H9 (cell line): ENCODE measurements around the gene MYRIP. TPM values are rescaled to one million over a fixed set of nuclear protein-coding genes. Genes with fewer than 3 reads are reported as not detected.

ENCODE experiments used
- DNase-seq: peaks from one replicate; pipeline ENCODE4 v3.0.0-alpha.2; 2017
- H2AFZ ChIP-seq: one replicate; pipeline ENCODE4 v1.6.1; 2013; ENCODE audit warnings: mild to moderate bottlenecking, low read length, control low read depth, moderate library complexity
- H2AK5ac ChIP-seq: 2 replicates; pipeline ENCODE4 v1.6.1; 2013; ENCODE audit warnings: low read length, control low read depth, mixed read lengths; ENCODE audit not compliant: insufficient read length
- H2BK120ac ChIP-seq: one replicate; pipeline ENCODE4 v1.6.1; 2013; ENCODE audit warnings: low read depth, mild to moderate bottlenecking, low read length, control low read depth, inconsistent platforms; ENCODE audit not compliant: poor library complexity, severe bottlenecking
- H2BK12ac ChIP-seq: 2 replicates; pipeline ENCODE4 v1.6.1; 2013; ENCODE audit warnings: low read length, control low read depth, mixed read lengths, low read depth; ENCODE audit not compliant: insufficient read length
- H2BK15ac ChIP-seq: 2 replicates; pipeline ENCODE4 v1.6.1; 2013; ENCODE audit warnings: low read depth, low read length, control low read depth
- H2BK20ac ChIP-seq: one replicate; pipeline ENCODE4 v1.6.1; 2013; ENCODE audit warnings: low read depth, mild to moderate bottlenecking, low read length, control low read depth, inconsistent platforms; ENCODE audit not compliant: poor library complexity, severe bottlenecking
- H2BK5ac ChIP-seq: 2 replicates; pipeline ENCODE4 v1.6.1; 2013; ENCODE audit warnings: low read length, control low read depth, mixed read lengths; ENCODE audit not compliant: insufficient read length
- H3K14ac ChIP-seq: 2 replicates; pipeline ENCODE4 v1.6.1; 2013; ENCODE audit warnings: low read length, control low read depth; ENCODE audit not compliant: insufficient read depth
- H3K18ac ChIP-seq: 2 replicates; pipeline ENCODE4 v1.6.1; 2013; ENCODE audit warnings: low read depth, mild to moderate bottlenecking, mixed read lengths, low read length, control low read depth; ENCODE audit not compliant: insufficient read length
- H3K23ac ChIP-seq: 2 replicates; pipeline ENCODE4 v1.6.1; 2013; ENCODE audit warnings: low read length, control low read depth, mixed read lengths, low read depth; ENCODE audit not compliant: insufficient read length
- H3K23me2 ChIP-seq: 2 replicates; pipeline ENCODE4 v1.6.1; 2013; ENCODE audit warnings: low read depth, mild to moderate bottlenecking, mixed read lengths, low read length, control low read depth; ENCODE audit not compliant: insufficient read length, poor library complexity, severe bottlenecking
- H3K27ac ChIP-seq: 2 replicates; pipeline ENCODE4 v1.5.1; 2013; ENCODE audit warnings: low read length, control low read depth, mixed read lengths, low read depth; ENCODE audit not compliant: insufficient read length
- H3K27me3 ChIP-seq: 2 replicates; pipeline ENCODE4 v1.6.1; 2013; ENCODE audit warnings: low read length, control low read depth, inconsistent platforms; ENCODE audit not compliant: insufficient read depth
- H3K4ac ChIP-seq: 2 replicates; pipeline ENCODE4 v1.6.1; 2013; ENCODE audit warnings: low read depth, mild to moderate bottlenecking, control low read depth, inconsistent platforms, low read length, moderate library complexity
- H3K4me1 ChIP-seq: 2 replicates; pipeline ENCODE4 v1.6.1; 2013; ENCODE audit warnings: low read length, control low read depth, inconsistent platforms; ENCODE audit not compliant: insufficient read depth
- H3K4me2 ChIP-seq: 2 replicates; pipeline ENCODE4 v1.6.1; 2013; ENCODE audit warnings: low read length, control low read depth, mixed read lengths; ENCODE audit not compliant: insufficient read length, insufficient read depth
- H3K56ac ChIP-seq: 2 replicates; pipeline ENCODE4 v1.6.1; 2013; ENCODE audit warnings: low read depth, mild to moderate bottlenecking, mixed read lengths, low read length, control low read depth; ENCODE audit not compliant: insufficient read length
- H3K79me1 ChIP-seq: 2 replicates; pipeline ENCODE4 v1.6.1; 2013; ENCODE audit warnings: low read depth, mild to moderate bottlenecking, moderate library complexity, low read length, control low read depth, inconsistent platforms; ENCODE audit not compliant: insufficient read depth, poor library complexity, severe bottlenecking
- H3K79me2 ChIP-seq: 2 replicates; pipeline ENCODE4 v1.6.1; 2013; ENCODE audit warnings: low read length, control low read depth, inconsistent platforms; ENCODE audit not compliant: insufficient read depth
- H3K9ac ChIP-seq: 2 replicates; pipeline ENCODE4 v1.6.1; 2013; ENCODE audit warnings: low read length, control low read depth, mixed read lengths; ENCODE audit not compliant: insufficient read length; ENCODE audit errors: extremely low read depth
- H3K9me3 ChIP-seq: one replicate; pipeline ENCODE4 v1.6.1; 2013; ENCODE audit warnings: low read depth, low read length, inconsistent platforms; ENCODE audit not compliant: control insufficient read depth
- H3T11ph ChIP-seq: one replicate; pipeline ENCODE4 v1.6.1; 2013; ENCODE audit warnings: mild to moderate bottlenecking, low read length, control low read depth, inconsistent platforms
- H4K20me1 ChIP-seq: one replicate; pipeline ENCODE4 v1.6.1; 2013; ENCODE audit not compliant: control insufficient read depth, insufficient read length, insufficient read depth
- H4K5ac ChIP-seq: 2 replicates; pipeline ENCODE4 v1.6.1; 2013; ENCODE audit warnings: low read depth, mild to moderate bottlenecking, mixed read lengths, low read length, control low read depth; ENCODE audit not compliant: insufficient read length
- H4K8ac ChIP-seq: replicated peaks from 2 replicates; pipeline ENCODE4 v1.6.1; 2013; ENCODE audit warnings: low read length, control low read depth, mixed read lengths, low read depth; ENCODE audit not compliant: insufficient read length
- H4K91ac ChIP-seq: 2 replicates; pipeline ENCODE4 v1.6.1; 2013; ENCODE audit warnings: low read depth, mild to moderate bottlenecking, moderate library complexity, mixed read lengths, low read length, control low read depth; ENCODE audit not compliant: insufficient read length
- H3K27ac Mint-ChIP-seq, 3 experiments: 2 replicates in 2 of 3; 3 replicates in 1 of 3; pipeline ENCODE4 v1.8.0; 2020 to 2021; ENCODE audit warnings: mixed read lengths in 3 of 3, mild to moderate bottlenecking in 1 of 3, moderate library complexity in 1 of 3
- H3K27me3 Mint-ChIP-seq: 2 replicates; pipeline ENCODE4 v1.8.0; 2021; ENCODE audit warnings: low read depth, mild to moderate bottlenecking, moderate library complexity, mixed read lengths
- H3K36me3 Mint-ChIP-seq, 3 experiments: 2 replicates in 2 of 3; 3 replicates in 1 of 3; pipeline ENCODE4 v1.8.0; 2020 to 2021; ENCODE audit warnings: low read depth in 3 of 3, mixed read lengths in 3 of 3; ENCODE audit not compliant: insufficient read depth in 1 of 3
- H3K4me1 Mint-ChIP-seq, 2 experiments: 2 replicates each; pipeline ENCODE4 v1.8.0; 2020; ENCODE audit warnings: mixed read lengths in 2 of 2
- H3K4me3 Mint-ChIP-seq, 2 experiments: 2 replicates in 1 of 2; 3 replicates in 1 of 2; pipeline ENCODE4 v1.8.0; 2020 to 2021; ENCODE audit warnings: mild to moderate bottlenecking in 2 of 2, mixed read lengths in 2 of 2, moderate library complexity in 1 of 2
- H3K9me3 Mint-ChIP-seq, 2 experiments: 2 replicates in 1 of 2; 3 replicates in 1 of 2; pipeline ENCODE4 v1.8.0; 2020; ENCODE audit warnings: mild to moderate bottlenecking in 2 of 2, mixed read lengths in 2 of 2, moderate library complexity in 1 of 2
- WGBS: extraction: QIAGEN DNeasy Blood & Tissue Kit; methylation state at CpG from one replicate; pipeline ENCODE4 v1.1.7; 2013; ENCODE audit warnings: missing lambda C conversion rate, low lambda C conversion rate, mixed read lengths; ENCODE audit not compliant: insufficient read length; ENCODE audit errors: extremely low coverage; 5-methylcytosine and 5-hydroxymethylcytosine counted together
- total RNA-seq: library from RNA; stranded (reverse); gene quantifications from 2 replicates; pipeline ENCODE4 v1.2.1, GENCODE V29; 2021
- TF ChIP-seq, protein P1 (sequence below): fragments of 200-600 bp; sonication (generic); conservative IDR thresholded peaks from 3 replicates; pipeline ENCODE4 v1.8.0; 2021; ENCODE audit warnings: antibody characterized with exemption, mild to moderate bottlenecking

Gene MYRIP
- total RNA-seq, 1 experiment from 2014 or later = 1.8 TPM

DNA sequence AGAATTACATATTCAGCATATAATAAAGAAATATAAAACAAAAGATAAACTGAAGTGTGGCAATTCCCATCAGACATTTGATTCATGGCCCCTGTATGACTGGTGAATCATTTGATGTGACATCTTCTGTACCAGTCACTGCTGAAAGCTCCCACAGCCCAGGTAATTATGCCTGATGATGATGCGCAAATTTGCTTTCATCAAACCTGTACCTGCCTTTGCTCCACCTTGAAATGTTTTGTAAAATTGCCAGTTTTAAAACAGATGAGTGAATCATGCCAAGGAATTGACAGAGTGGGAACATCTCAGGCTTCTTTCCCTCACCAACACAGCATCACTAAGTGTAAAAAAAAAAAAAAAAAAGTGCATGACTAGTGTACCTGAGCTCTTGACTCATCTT, 433.6 kb downstream of the MYRIP start:
- WGBS = no CpG with 5 or more reads among the region's 1 CpG
- Histone ChIP-seq H3K56ac (no peak overlapping the region), H3K27ac (no peak overlapping the region), H2BK15ac (no peak overlapping the region), H3K4ac (no peak overlapping the region), H2BK120ac (no peak overlapping the region), H4K20me1 (no peaks in the 10 kb centered on the region), H3K4me2 (no peak overlapping the region), H3K18ac (no peak overlapping the region), H3K9ac (no peak overlapping the region), H2AK5ac (no peak overlapping the region), H2BK5ac (no peak overlapping the region), H3K23ac (no peak overlapping the region), H3K23me2 (no peaks in the 10 kb centered on the region), H3K4me1 (no peaks in the 10 kb centered on the region), H4K91ac (no peak overlapping the region), H2AFZ (no peak overlapping the region), H3K9me3 (no peaks in the 10 kb centered on the region), H4K8ac (no peak overlapping the region), H3K79me2 (no peaks in the 10 kb centered on the region), H3K79me1 (no peaks in the 10 kb centered on the region), H3K14ac (no peak overlapping the region), H2BK12ac (no peak overlapping the region), H4K5ac (no peak overlapping the region), H3K27me3 (no peaks in the 10 kb centered on the region), H3T11ph (no peak overlapping the region), H2BK20ac (no peak overlapping the region)
- Mint-ChIP-seq H3K4me1 (peaks cover 4% of the 10 kb centered on the region in 2 experiments), H3K36me3 (no peaks in the 10 kb centered on the region), H3K27ac (no peak overlapping the region), H3K4me3 (no peak overlapping the region), H3K9me3 (no peaks in the 10 kb centered on the region), H3K27me3 (no peaks in the 10 kb centered on the region)
- TF ChIP-seq, protein P1, sequence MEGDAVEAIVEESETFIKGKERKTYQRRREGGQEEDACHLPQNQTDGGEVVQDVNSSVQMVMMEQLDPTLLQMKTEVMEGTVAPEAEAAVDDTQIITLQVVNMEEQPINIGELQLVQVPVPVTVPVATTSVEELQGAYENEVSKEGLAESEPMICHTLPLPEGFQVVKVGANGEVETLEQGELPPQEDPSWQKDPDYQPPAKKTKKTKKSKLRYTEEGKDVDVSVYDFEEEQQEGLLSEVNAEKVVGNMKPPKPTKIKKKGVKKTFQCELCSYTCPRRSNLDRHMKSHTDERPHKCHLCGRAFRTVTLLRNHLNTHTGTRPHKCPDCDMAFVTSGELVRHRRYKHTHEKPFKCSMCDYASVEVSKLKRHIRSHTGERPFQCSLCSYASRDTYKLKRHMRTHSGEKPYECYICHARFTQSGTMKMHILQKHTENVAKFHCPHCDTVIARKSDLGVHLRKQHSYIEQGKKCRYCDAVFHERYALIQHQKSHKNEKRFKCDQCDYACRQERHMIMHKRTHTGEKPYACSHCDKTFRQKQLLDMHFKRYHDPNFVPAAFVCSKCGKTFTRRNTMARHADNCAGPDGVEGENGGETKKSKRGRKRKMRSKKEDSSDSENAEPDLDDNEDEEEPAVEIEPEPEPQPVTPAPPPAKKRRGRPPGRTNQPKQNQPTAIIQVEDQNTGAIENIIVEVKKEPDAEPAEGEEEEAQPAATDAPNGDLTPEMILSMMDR = no peak
- no peak for DNase-seq
